Left colon (tissue), 2 donors: Measurements from ENCODE around the gene ZRANB1. TPM values are rescaled to one million over a fixed set of nuclear protein-coding genes. Genes with fewer than 3 reads are reported as not detected.
A peak's percentile ranks its signal among the peaks of the same experiment; 100 is the strongest.

Source experiments
- ATAC-seq: fragments of 200-7000 bp; cut with Tn5 transposase; one replicate; pipeline ENCODE4 v1.9.1; 2020; ENCODE audit warnings: mild to moderate bottlenecking, moderate library complexity
- DNase-seq, 2 donors: peaks; one replicate each; pipeline ENCODE4 v3.0.0-alpha.2; 2020
- intact Hi-C, 2 donors: fragments of 100-400 bp; cut with DNase I in 1 of 2; cut with micrococcal nuclease in 1 of 2; formaldehyde crosslinking; loops; one replicate each; pipeline versions ENCODE4 v1.11.2 to v1.14.0; 2022; cut with DNase I, micrococcal nuclease
- total RNA-seq, 2 donors: library from RNA; stranded (reverse); fragmentation: NEBNext Ultra II Directional; extraction: Animal tissue kit (Norgen Biotek cat#: 25700); gene quantifications; one replicate each; pipeline ENCODE4 v1.2.1, GENCODE V29; 2021
- donor health status: DM: no; HTN: no; CAD: no.
- donor health status: DM: yes; HTN: yes; CAD: no.

ZRANB1 gene
- total RNA-seq, 2 donors from 2014 or later: 10.6 to 13.6 TPM

- no peak for ATAC-seq
- peak in 1 of 2 donors; percentile 23 for DNase-seq
- intact Hi-C loops: no loop called here
These were observed 58.7 kb downstream of the ZRANB1 start for GRCh38 chr10:125000366-125001312.

GRCh38 chr10:125001313-125002046 is 59.6 kb downstream of the ZRANB1 start:
- intact Hi-C loops: no loop called here
- ATAC-seq (no peak), DNase-seq (peak in 1 of 2 donors; percentile 24)

DNA sequence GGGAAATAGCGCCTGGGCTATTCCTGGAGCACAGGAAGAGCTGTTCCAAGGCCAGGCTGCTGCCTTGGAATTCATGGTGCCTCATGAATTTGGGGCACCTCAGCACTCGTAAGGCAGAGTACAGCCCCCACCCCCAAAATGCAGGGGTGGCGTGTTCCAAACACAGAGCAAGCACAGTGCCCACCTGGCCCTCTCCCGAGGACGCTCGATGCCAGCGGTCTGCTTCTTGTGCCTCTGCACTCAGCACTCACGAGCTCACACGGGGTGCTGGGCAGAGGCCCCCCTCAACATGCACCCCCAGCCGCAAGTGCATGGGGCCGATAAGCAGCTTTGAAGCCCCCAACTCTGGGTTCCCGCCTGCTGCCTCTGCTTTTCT is 60.1 kb downstream of the ZRANB1 start:
- ATAC-seq (no peak), DNase-seq (no peak)
- intact Hi-C loops: no loop called here

DNA sequence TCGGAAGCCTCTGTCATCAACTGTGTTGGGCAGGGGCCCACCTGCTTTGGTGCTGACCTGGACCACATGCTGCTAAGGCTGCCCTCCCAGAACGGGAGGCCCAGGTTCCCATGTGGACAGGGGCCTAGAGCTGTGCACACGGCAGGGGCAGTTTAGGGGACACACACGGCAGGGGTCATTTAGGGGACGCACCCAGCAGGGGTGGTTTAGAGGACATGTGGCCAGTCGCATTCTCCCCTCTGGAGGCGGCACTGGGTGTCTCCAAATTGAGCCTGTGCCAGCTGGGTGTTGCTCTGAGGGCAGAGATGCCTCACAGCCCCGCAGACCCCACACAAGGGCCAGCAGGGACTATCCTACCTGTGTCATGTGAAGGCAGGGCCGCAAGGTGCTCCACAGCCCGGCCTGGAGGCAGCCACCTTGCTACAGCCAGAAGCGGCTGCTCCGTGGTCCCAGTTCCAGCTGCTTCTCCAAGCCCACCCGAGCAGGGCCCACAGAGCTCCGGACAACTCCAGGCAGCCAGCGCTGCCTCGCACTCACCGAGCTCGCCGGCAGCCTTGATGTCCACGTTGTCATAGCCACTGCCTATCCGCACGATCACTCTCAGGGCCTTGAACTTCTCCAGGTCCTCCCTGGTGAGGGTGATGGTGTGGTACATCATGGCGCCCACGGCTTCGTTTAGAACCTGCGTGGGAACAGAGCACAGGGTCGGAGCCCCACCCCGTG is 60.7 kb downstream of the ZRANB1 start:
- DNase-seq: peak in 1 of 2 donors; percentile 2

GRCh38 chr10:125003146-125003900 is 61.4 kb downstream of the ZRANB1 start:
- intact Hi-C loops: no loop called here
- peak; percentile 3 to 23 for DNase-seq
- ATAC-seq: no peak

More for the DNA sequence above, 60.7 kb downstream of the ZRANB1 start:
- no peak for ATAC-seq
- intact Hi-C loops: no loop called here

DNA sequence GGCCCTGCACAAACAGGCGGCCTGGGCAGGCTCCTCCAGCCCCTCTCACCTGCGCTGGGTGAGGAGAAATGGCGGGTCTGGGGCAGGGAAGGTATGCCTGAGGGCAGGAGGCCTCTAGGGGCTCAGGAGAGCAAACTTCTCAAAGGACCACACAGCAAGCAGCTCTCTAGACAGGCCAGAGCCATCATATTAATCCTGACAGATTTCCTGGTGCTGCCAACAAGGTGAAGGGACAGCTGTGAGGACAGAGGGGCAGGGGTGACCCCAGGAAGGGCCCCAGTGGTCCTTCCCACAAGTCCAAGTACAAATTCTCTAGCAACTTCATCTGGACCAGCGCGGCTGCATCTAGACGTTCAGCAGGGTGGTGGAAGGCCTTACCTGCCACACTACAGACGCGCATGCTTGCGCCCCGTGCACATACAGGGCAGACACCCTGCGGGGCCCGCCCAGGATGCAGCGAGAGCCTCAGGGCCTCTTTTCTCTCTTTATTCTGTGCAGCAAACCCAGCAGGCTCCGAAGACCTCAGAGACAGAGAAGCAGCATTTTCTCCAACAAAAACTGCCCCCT is 62.1 kb downstream of the ZRANB1 start:
- DNase-seq (peak in 1 of 2 donors; percentile 2), ATAC-seq (no peak)
- intact Hi-C loops: no loop called here

- DNase-seq (peak in 1 of 2 donors; percentile 2), ATAC-seq (no peak)
- intact Hi-C loops: no loop called here
These were observed 62.8 kb downstream of the ZRANB1 start for GRCh38 chr10:125004571-125005311.

- DNase-seq (peak; percentile 3 to 21), ATAC-seq (no peak)
- intact Hi-C loops: no loop called here
These were observed 63.6 kb downstream of the ZRANB1 start for GRCh38 chr10:125005312-125006187.

DNA sequence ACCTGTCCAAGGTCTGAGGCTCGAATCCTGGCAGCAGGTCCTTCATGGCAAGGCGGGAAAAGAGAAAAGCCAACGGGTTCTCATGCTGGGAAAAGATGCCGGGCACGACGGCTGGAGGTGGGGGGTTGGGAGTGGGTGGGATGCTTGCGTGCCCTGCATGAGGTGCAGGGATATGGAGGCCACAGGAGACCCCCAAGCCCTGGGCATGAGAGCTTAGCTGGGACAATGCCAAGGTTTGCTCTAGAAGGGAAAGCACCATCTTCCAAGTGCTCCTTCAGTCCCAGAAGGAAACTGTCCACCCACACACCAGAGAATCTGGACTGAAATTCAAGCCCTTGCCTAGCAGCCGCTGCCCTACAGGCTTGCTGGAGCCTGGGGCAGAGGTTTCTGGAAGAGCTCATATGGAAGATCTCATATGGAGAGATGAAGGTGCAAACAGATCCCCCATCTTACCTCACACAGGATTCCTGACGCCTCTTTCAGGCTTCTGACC is 64.3 kb downstream of the ZRANB1 start:
- ATAC-seq: no peak
- peak; percentile 2 to 12 for DNase-seq
- intact Hi-C loops: no loop called here

DNA sequence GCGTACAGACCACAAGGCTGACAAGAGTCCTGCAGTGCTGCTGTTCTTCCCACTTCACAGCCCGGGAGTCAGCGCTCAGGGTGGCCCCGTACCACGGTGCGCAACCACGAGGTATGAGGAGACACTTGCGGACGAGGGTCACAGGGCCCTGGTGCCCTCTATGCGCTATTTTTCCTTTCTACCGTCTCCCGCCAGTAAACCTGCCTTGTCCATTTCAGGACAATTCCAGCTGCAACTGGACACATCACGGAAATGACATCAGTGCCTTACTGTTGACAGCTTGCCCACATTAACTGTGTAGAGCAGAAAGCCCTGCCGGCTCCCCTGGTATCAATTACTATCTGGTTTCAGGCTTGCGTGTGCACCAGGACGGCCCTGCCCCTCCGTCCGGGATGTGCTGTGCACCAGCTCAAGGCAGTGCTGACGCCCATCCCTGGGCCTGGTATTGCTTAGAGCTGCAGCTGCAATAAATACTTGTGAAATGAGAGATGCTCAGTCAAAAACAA is 65.1 kb downstream of the ZRANB1 start:
- ATAC-seq (no peak), DNase-seq (peak in 1 of 2 donors; percentile 25)
- intact Hi-C loops: no loop called here

DNA sequence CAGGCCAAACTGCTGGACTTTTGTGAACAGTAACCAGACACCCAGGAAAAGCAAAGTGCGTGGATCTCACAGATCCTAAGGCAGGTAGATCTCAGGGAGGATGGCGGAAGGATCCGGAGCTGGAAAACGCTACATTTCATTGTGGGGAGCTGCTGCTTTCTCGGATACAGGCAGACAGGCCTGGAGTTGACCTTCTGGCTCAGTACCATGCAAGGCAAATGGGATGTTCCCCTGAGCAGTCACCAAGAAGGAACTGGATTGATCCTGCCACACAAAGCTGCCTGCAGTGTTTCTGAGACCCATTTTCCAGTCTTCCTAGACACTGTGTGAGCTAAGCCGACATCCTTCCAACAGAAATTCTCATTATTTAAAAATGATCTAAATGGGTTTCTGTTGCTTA is 65.5 kb downstream of the ZRANB1 start:
- ATAC-seq: no peak
- peak in 1 of 2 donors; percentile 18 for DNase-seq
- intact Hi-C loops: no loop called here

- DNase-seq: peak; percentile 83 to 84
- peak; percentile 84 for ATAC-seq
- intact Hi-C loops: no loop called here
These were observed 67.0 kb downstream of the ZRANB1 start for GRCh38 chr10:125008689-125009638.

- no peak for ATAC-seq
- intact Hi-C loops: no loop called here
- no peak for DNase-seq
These were observed 67.8 kb downstream of the ZRANB1 start for GRCh38 chr10:125009661-125010161.

DNA sequence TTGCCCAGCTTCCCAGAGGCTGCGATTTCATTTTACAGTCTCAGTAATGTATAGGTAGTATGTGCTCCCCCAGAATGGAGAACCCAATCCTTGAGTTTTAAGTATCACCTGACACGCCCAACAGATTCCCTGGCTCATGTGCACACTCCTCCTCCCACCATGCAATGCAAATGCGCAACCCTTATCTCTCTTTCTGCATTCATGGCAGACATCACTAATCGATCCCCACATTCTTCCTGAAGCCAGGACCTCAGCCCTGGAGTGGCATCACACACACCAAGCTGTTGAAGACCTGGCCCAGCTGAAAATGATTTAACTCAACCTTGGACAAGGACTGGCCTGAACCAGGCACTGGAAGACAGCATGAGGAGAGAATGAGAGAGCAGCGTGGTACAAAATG is 68.4 kb downstream of the ZRANB1 start:
- no peak for DNase-seq
- intact Hi-C loops: no loop called here

More for the DNA sequence above, 68.4 kb downstream of the ZRANB1 start:
- no peak for ATAC-seq
